Effector memory CD4-positive, alpha-beta T cell (primary cell): ENCODE measurements around the gene BMP8A.
"Not testable (repeated sequence)": the region's sequence is repeated elsewhere in the genome, so short reads cannot be mapped to it uniquely, and the experiment has no call there.

Source experiments
- DNase-seq, 3 donors: peaks; one replicate each; pipeline ENCODE4 v3.0.0-alpha.2; 2020
- H3K27ac ChIP-seq: 2 replicates; pipeline ENCODE4 v1.7.0; 2013; ENCODE audit warnings: mild to moderate bottlenecking, low read length, moderate library complexity; ENCODE audit not compliant: insufficient read depth, poor library complexity, severe bottlenecking
- H3K27me3 ChIP-seq: replicated peaks from 2 replicates; pipeline ENCODE4 v1.7.0; 2013; ENCODE audit warnings: mild to moderate bottlenecking, low read length; ENCODE audit not compliant: insufficient read depth, control insufficient read depth, poor library complexity, severe bottlenecking
- H3K36me3 ChIP-seq: 2 replicates; pipeline ENCODE4 v1.7.0; 2013; ENCODE audit warnings: mild to moderate bottlenecking, low read length, moderate library complexity; ENCODE audit not compliant: control insufficient read depth, insufficient read depth
- H3K4me1 ChIP-seq: 2 replicates; pipeline ENCODE4 v1.7.0; 2013; ENCODE audit warnings: low read length, mild to moderate bottlenecking; ENCODE audit not compliant: control insufficient read depth, insufficient read depth, poor library complexity, severe bottlenecking
- H3K4me3 ChIP-seq: 2 replicates; pipeline ENCODE4 v1.7.0; 2013; ENCODE audit warnings: low read length, low read depth, mild to moderate bottlenecking; ENCODE audit not compliant: insufficient read depth, poor library complexity, severe bottlenecking
- H3K9me3 ChIP-seq: 2 replicates; pipeline ENCODE4 v1.7.0; 2013; ENCODE audit warnings: mild to moderate bottlenecking, low read length, moderate library complexity; ENCODE audit not compliant: control insufficient read depth

BMP8A gene

GRCh38 chr1:39458991-39459390 lies 32.4 kb upstream of the BMP8A start:
- Histone ChIP-seq H3K4me1 (no peaks in the 10 kb centered on the region), H3K4me3 (no peak overlapping the region), H3K27me3 (no peaks in the 10 kb centered on the region), H3K27ac (no peak overlapping the region), H3K9me3 (no peaks in the 10 kb centered on the region), H3K36me3 (peaks cover 98% of the 10 kb centered on the region)
- DNase-seq: no peak

DNA sequence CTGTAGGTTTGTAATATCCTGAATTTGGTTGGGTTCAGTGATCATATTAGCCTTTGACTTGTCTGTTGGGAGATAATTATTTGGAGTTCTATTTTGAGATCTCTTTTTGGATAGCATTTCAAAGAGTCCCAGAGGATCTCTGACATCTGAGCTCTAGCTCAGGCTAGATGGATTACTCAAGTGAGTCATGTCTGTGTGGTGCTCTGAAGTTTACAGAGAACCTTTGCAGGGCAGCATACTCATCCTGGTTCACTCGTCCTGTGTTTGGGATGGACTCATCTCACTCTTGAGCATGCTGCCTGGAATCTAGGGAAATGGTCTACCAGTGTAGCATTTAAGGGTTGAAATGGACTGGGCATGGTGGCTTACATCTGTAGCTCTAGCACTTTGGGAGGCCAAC lies 29.4 kb upstream of the BMP8A start:
- no peak overlapping the region for H3K27ac ChIP-seq
- no peak overlapping the region for H3K4me3 ChIP-seq
- H3K4me1 ChIP-seq: no peaks in the 10 kb centered on the region
- peaks cover 90% of the 10 kb centered on the region for H3K36me3 ChIP-seq
- H3K9me3 ChIP-seq: no peaks in the 10 kb centered on the region
- DNase-seq: no peak
- H3K27me3 ChIP-seq: no peaks in the 10 kb centered on the region

DNA sequence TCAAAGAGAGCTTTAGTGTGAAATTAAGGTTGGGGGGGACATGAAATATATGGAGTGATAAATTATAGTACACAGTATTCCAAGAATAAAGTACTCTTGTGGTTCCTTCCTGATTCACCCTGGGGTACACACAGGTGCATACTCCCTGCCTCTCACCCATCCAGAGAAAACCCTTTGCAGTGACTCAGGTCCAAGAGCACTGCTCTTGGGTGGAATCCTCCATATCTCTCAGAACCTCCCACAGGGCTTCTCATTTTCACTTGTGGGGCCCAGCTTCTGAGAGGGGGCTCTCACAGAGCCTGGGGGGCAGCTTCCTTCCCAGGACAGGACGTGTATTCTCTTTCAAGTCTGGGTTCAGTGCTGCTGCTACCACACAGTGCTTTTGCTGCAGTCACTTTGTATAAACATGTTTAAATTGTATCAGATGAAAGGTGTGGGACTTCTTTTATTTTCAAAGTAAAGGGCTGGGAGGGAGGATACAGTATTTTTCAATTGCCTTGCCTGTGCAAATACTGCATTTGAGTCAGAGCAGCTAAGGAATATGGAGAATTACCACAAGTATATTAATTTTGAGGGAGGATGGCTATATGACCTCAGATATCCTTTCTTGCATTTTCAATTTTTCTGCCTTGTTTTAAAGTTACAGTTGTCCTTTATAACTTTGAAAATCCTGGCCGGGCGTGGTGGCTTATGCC lies 24.9 kb upstream of the BMP8A start:
- H3K27ac ChIP-seq: no peak overlapping the region
- no peaks in the 10 kb centered on the region for H3K27me3 ChIP-seq
- peaks cover 85% of the 10 kb centered on the region for H3K36me3 ChIP-seq

DNA sequence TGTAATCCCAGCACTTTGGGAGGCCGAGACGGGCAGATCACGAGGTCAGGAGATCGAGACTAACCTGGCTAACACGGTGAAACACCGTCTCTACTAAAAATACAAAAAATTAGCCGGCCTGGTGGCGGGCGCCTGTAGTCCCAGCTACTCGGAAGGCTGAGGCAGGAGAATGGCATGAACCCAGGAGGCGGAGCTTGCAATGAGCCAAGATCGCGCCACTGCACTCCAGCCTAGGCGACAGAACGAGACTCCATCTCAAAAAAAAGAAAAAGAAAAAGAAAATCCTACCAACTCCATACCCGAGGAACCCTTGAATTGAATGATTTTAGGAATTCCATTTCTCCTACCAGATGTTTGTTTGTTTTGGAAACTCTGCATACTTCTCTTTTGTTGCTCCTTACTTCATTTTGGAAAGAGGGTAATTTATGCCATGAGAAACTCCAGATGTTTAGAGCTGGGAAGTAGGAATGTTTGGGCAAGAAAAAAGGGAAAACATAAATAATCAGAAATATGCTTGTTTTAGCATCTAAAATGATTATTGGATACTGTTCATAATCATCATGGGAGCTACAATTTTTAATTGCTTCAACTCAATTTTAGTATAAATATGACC lies 24.2 kb upstream of the BMP8A start:
- not testable (repeated sequence) for H3K4me1 ChIP-seq, H3K27ac ChIP-seq, DNase-seq, H3K27me3 ChIP-seq, H3K9me3 ChIP-seq, H3K4me3 ChIP-seq
- peaks cover 85% of the 10 kb centered on the region for H3K36me3 ChIP-seq

More for the DNA sequence above, 24.9 kb upstream of the BMP8A start:
- H3K9me3 ChIP-seq: no peaks in the 10 kb centered on the region
- no peak for DNase-seq
- H3K4me3 ChIP-seq: no peak overlapping the region
- no peaks in the 10 kb centered on the region for H3K4me1 ChIP-seq

DNA sequence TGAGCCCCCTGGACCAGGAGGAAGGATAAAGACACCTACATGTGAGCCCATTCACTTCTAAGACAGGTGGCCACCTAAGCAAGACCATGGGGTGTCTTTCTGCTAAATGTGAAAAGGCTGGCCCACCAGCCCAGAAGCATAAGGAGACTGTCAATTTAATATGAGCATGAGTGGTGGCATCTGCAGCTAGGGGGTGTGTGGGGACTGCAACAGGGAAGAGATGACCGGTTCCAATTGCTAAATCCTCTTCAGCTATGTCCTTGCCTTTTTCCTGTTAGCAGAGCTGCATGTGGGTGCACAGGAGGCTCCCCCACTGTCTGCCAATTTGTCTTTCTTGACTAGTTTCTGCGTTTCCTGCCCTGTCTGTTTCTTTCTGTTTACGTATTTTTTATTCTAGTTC lies 22.3 kb upstream of the BMP8A start:
- Histone ChIP-seq H3K4me1 (no peaks in the 10 kb centered on the region), H3K27me3 (no peaks in the 10 kb centered on the region), H3K36me3 (peaks cover 81% of the 10 kb centered on the region), H3K9me3 (no peaks in the 10 kb centered on the region), H3K27ac (no peak overlapping the region), H3K4me3 (no peak overlapping the region)
- no peak for DNase-seq

GRCh38 chr1:39470040-39470439 lies 21.4 kb upstream of the BMP8A start:
- DNase-seq: no peak

DNA sequence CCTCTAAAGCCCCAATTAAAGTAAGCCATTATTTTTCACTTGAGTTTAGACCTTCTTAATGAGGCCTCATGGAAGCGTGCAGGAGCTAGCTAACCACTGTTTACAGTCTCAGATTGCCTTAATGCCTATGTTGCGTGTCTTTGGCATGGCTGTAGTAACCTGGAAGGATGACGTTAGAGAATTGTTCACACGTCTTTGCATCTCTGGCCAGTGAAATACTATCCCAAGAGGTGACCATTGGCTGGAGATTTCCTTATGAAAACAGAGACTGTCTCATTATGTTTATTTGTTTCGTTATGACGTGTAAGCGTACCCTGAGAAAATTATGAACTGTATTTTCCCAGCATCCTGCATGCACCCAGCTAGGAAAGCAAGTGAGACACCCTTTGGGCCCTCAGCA lies 18.6 kb upstream of the BMP8A start:
- no peak for DNase-seq
- Histone ChIP-seq H3K27me3 (no peaks in the 10 kb centered on the region), H3K9me3 (no peaks in the 10 kb centered on the region), H3K4me3 (no peak overlapping the region), H3K27ac (no peak overlapping the region), H3K4me1 (no peaks in the 10 kb centered on the region), H3K36me3 (peaks cover 63% of the 10 kb centered on the region)

More at GRCh38 chr1:39470040-39470439, 21.4 kb upstream of the BMP8A start:
- H3K4me3 ChIP-seq: no peak overlapping the region
- H3K36me3 ChIP-seq: peaks cover 79% of the 10 kb centered on the region
- H3K4me1 ChIP-seq: no peaks in the 10 kb centered on the region
- H3K27me3 ChIP-seq: no peaks in the 10 kb centered on the region
- no peaks in the 10 kb centered on the region for H3K9me3 ChIP-seq
- H3K27ac ChIP-seq: no peak overlapping the region

DNA sequence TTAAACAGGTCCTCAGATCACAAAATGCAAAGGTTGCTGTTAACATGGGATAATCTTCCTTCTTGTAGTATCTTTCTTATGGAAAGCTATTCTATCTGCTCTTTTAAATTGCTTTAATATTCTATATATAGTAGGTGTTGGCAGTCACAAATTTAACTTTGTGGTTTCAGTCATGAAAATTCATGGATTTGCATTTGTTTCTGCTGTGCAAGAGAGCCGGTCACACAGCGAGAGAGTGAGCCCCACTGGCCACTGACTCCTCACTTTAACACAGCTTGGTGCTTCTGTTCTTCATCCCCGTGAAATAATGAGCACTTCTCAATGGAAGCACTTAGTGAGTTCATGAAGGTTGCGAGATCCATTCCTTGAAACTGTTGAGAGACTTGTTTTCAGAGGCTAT lies 18.1 kb upstream of the BMP8A start:
- H3K27ac ChIP-seq: no peak overlapping the region
- H3K9me3 ChIP-seq: no peaks in the 10 kb centered on the region
- H3K27me3 ChIP-seq: no peaks in the 10 kb centered on the region
- DNase-seq: no peak
- H3K36me3 ChIP-seq: peaks cover 58% of the 10 kb centered on the region
- H3K4me3 ChIP-seq: no peak overlapping the region
- H3K4me1 ChIP-seq: no peaks in the 10 kb centered on the region

DNA sequence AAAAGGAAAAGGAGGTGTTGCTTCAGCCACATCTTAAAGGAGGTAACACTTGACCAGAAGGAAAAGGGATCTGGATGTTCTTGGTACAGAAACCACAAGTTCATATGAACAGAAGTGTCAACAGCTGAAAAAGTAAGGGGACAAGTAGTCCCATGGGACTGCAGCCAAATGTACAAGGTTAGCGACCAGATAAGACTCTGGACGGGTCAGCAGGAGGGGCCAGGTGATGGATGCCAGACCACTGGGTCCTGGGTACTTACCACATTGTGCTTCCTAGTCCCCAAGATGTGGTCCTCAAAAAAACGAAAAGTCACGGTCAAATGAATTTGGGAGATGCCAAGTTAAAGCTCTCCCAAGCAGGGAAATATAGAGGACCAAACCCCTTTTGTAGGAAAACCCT lies 16.6 kb upstream of the BMP8A start:
- Histone ChIP-seq H3K4me3 (no peak overlapping the region), H3K9me3 (no peaks in the 10 kb centered on the region), H3K27ac (no peak overlapping the region), H3K36me3 (peaks cover 57% of the 10 kb centered on the region), H3K27me3 (no peaks in the 10 kb centered on the region), H3K4me1 (no peaks in the 10 kb centered on the region)
- DNase-seq: no peak

DNA sequence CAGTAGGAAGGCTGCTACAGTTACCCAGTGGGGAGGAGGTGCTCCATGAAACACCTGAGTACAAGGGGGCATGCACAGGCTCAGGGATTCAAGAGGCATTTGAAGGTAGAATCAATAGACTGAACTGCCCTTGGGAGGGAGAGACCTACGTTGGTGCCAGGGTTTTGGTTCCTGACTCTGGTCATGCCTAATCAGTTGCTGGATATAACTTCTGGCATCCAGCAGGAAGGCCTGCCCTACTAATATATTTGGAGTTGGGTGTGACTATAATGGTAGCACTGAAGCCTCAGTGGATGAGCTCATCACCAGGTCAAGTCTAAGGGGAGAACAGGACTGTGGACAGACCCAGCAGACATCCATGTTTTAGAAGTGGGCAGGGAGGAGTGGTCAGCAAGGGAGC lies 15.9 kb upstream of the BMP8A start:
- not testable (repeated sequence) for H3K9me3 ChIP-seq, DNase-seq, H3K27ac ChIP-seq, H3K4me1 ChIP-seq, H3K27me3 ChIP-seq, H3K4me3 ChIP-seq
- peaks cover 58% of the 10 kb centered on the region for H3K36me3 ChIP-seq
